22Rv1 (cell line): ENCODE results near the gene ANO8.

Source experiments
- CTCF ChIP-seq: fragments of 450-650 bp; IDR thresholded peaks from 2 replicates; pipeline ENCODE4 v1.5.1; 2017; ENCODE audit warnings: mild to moderate bottlenecking
- ZFX ChIP-seq: fragments of 450-650 bp; IDR thresholded peaks from 2 replicates; pipeline ENCODE4 v1.6.1; 2017; ENCODE audit warnings: antibody characterized with exemption, borderline replicate concordance

DNA sequence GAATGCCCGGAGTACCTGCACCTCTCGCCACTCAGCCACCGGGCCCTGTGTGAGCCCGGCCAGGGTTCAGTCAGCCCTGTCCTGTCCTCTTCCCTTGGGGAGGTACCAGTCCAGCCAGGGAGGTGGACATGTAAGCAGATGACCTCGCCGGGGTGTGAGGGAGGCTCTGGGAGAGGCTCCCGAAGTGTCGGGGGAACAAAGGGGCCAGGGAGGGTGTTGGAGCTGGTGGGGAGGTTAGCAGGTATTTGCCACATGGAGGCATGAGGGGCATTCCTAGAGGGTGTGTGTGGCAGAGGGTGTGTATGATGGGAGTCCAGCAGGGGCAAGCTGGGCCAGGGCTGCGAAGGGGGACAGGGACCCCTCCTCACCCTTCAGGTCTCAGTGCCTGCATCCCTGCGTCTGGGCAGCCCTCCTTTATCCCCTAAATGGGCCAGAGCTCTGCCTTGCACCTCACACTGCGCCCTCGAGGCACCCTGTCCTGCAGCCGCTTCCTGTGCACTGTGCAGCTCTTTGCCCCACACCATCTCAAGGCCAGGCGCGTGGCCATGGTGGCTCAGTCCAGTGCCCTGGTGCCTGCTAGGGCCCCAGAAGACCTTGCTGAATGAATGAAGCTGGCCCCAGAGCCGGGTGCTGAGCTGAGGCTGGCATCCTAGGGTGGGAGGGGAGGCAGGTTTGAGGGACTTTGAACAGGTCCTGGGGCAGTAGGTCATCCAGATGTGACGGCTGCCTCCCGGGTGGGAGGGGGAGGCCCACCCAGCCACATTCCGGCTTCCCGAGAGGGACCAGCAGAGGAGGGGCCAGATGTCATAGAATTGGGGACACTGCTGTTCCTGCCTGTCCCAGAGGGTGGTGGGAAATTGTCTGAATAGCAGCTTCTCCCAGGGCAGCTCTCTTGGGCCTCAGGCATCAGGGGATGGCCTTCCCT is 22.2 kb downstream of the ANO8 start:
- no peak for TF ChIP-seq CTCF
- no peak for TF ChIP-seq ZFX
